ENCODE results near the gene HMCN1. TPM values are rescaled to one million over a fixed set of nuclear protein-coding genes. Genes with fewer than 3 reads are reported as not detected.

The HMCN1 gene
- total and polyA plus RNA-seq, 9 donors = 1.4 to 26.6 (median 3.8) TPM

DNA sequence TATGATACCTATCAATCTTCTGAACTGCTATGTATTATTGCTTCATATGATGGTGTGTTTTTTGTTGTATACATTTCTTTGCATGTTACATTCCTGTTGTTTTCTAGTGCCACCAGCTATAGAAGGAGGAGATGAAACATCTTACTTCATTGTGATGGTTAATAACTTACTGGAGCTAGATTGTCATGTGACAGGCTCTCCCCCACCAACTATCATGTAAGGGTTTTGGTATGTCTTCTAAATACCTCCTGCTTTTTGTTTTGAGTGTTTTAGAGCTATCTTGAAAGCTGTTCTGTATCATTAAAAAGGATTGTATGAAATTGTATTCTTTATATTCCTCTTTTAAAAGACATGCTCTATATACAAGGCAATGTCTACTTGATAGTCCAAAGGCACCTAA lies 282.7 kb downstream of the HMCN1 start:
- intact Hi-C loops (cut with DNase I) = no loop called here
- H3K36me3 ChIP-seq = no peaks in the 10 kb centered on the region
- no peaks in the 10 kb centered on the region for H3K4me1 ChIP-seq (ENCODE audit: insufficient read depth)
- H3K27ac ChIP-seq = no peak overlapping the region
- no peak for TF ChIP-seq EP300 (IDR thresholded peaks at IDR 0.05)
- TF ChIP-seq POLR2A (IDR thresholded peaks at IDR 0.05) = no peak
- TF ChIP-seq, protein P1, sequence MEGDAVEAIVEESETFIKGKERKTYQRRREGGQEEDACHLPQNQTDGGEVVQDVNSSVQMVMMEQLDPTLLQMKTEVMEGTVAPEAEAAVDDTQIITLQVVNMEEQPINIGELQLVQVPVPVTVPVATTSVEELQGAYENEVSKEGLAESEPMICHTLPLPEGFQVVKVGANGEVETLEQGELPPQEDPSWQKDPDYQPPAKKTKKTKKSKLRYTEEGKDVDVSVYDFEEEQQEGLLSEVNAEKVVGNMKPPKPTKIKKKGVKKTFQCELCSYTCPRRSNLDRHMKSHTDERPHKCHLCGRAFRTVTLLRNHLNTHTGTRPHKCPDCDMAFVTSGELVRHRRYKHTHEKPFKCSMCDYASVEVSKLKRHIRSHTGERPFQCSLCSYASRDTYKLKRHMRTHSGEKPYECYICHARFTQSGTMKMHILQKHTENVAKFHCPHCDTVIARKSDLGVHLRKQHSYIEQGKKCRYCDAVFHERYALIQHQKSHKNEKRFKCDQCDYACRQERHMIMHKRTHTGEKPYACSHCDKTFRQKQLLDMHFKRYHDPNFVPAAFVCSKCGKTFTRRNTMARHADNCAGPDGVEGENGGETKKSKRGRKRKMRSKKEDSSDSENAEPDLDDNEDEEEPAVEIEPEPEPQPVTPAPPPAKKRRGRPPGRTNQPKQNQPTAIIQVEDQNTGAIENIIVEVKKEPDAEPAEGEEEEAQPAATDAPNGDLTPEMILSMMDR (IDR thresholded peaks at IDR 0.05) = no peak
- no peak overlapping the region for H3K4me3 ChIP-seq
- H3K27me3 ChIP-seq = no peaks in the 10 kb centered on the region
- no peak for DNase-seq
- no peaks in the 10 kb centered on the region for H3K9me3 ChIP-seq

DNA sequence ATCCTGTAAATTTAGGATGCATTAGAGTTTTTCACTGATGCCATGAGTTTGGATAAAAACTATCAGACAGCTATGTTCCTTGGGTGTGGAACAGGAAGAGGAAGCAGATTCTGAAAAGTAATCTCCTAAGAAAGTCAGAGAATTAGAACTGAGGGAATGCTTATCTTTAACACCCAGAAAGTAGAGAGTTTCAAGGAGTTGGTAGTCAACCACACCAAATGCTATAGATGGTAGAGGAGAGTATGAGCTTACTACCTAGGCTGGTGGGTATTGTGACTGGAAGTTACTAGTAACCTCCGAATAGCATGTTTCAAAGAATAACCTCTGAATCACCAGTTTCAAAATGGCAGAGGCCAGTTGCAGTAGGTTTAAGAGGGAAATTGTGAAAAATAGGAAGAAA lies 288.0 kb downstream of the HMCN1 start:
- H3K36me3 ChIP-seq = no peaks in the 10 kb centered on the region
- TF ChIP-seq, protein P1 (IDR thresholded peaks at IDR 0.05) = no peak
- no peak for TF ChIP-seq POLR2A (IDR thresholded peaks at IDR 0.05)
- 92 to 98% (median 94%) methylated on average over 1 of the region's 1 CpG for WGBS, 3 donors
- no peaks in the 10 kb centered on the region for H3K9me3 ChIP-seq
- no peak overlapping the region for H3K4me3 ChIP-seq
- no peaks in the 10 kb centered on the region for H3K27me3 ChIP-seq
- no peak overlapping the region for H3K27ac ChIP-seq
- no peak for DNase-seq
- intact Hi-C loops (cut with DNase I) = no loop called here
- no peaks in the 10 kb centered on the region for H3K4me1 ChIP-seq (ENCODE audit: insufficient read depth)

DNA sequence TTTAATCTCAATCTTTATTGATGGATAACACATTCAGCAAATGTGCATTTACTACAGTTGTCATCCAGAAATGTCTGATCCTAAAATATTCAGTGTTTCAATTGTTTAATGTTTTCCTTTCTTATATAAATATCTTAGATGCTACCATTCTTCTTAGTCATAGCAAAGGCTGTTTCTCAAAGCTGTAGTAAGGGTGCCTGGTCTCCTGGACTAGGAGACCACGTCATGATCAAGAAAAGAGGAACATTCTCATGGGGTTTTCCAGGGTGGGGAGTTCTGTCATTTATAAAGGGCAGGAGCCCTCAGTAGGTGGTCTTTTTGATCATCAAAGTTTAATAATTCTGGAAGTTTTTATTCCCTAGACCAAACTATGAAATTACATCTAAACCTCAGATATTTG lies 292.8 kb downstream of the HMCN1 start:
- no peaks in the 10 kb centered on the region for H3K36me3 ChIP-seq
- H3K9me3 ChIP-seq = no peaks in the 10 kb centered on the region
- intact Hi-C loops (cut with DNase I) = no loop called here
- TF ChIP-seq EP300 (IDR thresholded peaks at IDR 0.05) (no peak), POLR2A (IDR thresholded peaks at IDR 0.05) (no peak)
- TF ChIP-seq, protein P1 (IDR thresholded peaks at IDR 0.05) = no peak
- no peaks in the 10 kb centered on the region for H3K4me1 ChIP-seq (ENCODE audit: insufficient read depth)
- no peak overlapping the region for H3K27ac ChIP-seq
- WGBS, 3 donors = 8 to 27% (median 11%) methylated on average over 1 of the region's 1 CpG
- DNase-seq = no peak
- no peaks in the 10 kb centered on the region for H3K27me3 ChIP-seq
- H3K4me3 ChIP-seq = no peak overlapping the region

DNA sequence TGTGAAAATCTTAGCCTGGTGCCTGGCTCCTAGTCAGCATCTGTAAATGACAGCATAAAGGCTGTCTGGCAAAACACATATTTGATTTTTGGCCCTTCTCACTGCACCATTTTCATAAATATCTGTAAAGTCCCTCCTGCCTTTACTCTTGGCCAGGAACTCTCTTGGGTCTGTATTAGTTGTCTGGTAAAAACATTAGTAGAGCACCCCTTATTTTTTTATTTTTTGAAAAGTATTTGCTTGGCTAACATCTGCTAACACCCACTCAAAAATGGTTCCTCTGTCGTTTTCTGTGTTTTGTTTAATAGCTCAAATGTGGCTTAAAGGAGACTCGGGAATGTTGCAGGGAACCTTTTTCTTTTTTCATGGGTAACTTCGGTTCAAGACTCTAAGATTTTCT lies 293.4 kb downstream of the HMCN1 start:
- TF ChIP-seq EP300 (IDR thresholded peaks at IDR 0.05) (no peak), POLR2A (IDR thresholded peaks at IDR 0.05) (no peak)
- TF ChIP-seq, protein P1 (IDR thresholded peaks at IDR 0.05) = no peak
- Histone ChIP-seq H3K4me1 (ENCODE audit: insufficient read depth) (no peaks in the 10 kb centered on the region), H3K4me3 (no peak overlapping the region), H3K27ac (no peak overlapping the region), H3K36me3 (no peaks in the 10 kb centered on the region), H3K27me3 (no peaks in the 10 kb centered on the region), H3K9me3 (no peaks in the 10 kb centered on the region)
- WGBS, 3 donors = 30 to 40% (median 30%) methylated on average over 3 of the region's 3 CpGs
- intact Hi-C loops (cut with DNase I) = no loop called here
- DNase-seq = no peak

DNA sequence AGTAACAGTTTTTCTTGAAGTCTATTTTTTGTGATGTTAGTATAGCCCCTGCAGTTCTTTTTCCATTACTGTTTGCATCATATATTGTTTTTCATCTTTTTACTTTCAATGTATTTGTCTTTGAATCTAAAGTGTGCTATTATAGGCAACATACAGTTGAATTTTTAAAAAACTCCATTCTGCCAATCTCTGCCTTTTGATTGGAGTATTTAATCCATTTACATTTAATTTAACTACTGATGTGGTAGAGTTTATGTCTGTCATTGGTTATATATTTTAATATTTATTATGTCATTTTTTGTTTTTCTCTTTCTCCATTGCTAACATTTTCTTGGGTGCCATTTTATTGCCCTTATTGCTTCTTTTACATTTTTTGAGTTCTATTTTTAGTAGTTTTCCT lies 296.3 kb downstream of the HMCN1 start:
- DNase-seq = no peak
- no peaks in the 10 kb centered on the region for H3K27me3 ChIP-seq
- H3K4me3 ChIP-seq = no peak overlapping the region
- TF ChIP-seq POLR2A (IDR thresholded peaks at IDR 0.05) (no peak), EP300 (IDR thresholded peaks at IDR 0.05) (no peak)
- TF ChIP-seq, protein P1 (IDR thresholded peaks at IDR 0.05) = no peak
- H3K4me1 ChIP-seq (ENCODE audit: insufficient read depth) = no peaks in the 10 kb centered on the region
- intact Hi-C loops (cut with DNase I) = no loop called here
- no peak overlapping the region for H3K27ac ChIP-seq
- no peaks in the 10 kb centered on the region for H3K36me3 ChIP-seq
- H3K9me3 ChIP-seq = no peaks in the 10 kb centered on the region
